ENCODE measurements around the gene RMDN3. TPM values are rescaled to one million over a fixed set of nuclear protein-coding genes. Genes with fewer than 3 reads are reported as not detected.
A peak's percentile ranks its signal among the peaks of the same experiment; 100 is the strongest.

The RMDN3 gene
- total RNA-seq, 2 donors from 2014 or later: 12.4 to 14.4 TPM

DNA sequence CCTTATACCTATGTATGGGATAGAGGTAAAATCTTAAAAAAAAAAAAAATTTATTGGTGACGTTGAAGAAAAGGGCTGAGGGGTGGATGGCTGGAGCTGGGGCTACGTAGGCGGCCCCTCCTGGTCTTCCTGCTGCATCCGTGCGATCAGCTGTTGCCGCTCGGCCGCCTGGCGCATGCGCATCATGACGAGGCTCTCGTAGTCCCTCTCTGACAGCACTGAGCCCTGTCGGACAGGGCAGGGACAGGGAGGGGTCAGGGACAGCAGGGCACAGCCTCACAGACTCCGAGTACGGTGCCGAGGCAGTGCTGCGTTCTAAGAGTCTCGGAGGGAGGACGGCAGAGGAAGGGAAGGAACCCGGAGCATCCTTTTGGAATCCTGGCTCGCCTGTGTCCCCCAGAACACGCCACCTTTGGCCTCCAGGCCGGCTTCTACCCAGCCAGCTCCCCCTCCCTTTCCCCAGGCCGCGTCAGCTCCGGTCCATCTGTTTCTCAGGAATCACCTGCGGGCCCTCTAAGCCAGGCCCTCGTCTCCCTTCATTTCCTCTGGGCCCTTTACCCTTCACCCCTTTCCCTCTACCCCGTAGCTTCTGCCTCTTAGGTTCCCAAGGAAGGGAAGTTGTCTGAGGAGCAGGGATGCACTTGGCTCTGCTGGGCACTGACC, 12.9 kb upstream of the RMDN3 start:
- no peaks in the 10 kb centered on the region for H3K27me3 ChIP-seq
- no peak overlapping the region for H3K4me3 ChIP-seq
- H3K27ac ChIP-seq: no peak overlapping the region
- H3K4me1 ChIP-seq: peaks cover 0 to 43% of the 10 kb centered on the region in 2 donors
- no peak for DNase-seq (ENCODE audit: low spot score)
- H3K36me3 ChIP-seq: peaks cover 7% of the 10 kb centered on the region
- no peaks in the 10 kb centered on the region for H3K9me3 ChIP-seq
- TF ChIP-seq, protein P1, sequence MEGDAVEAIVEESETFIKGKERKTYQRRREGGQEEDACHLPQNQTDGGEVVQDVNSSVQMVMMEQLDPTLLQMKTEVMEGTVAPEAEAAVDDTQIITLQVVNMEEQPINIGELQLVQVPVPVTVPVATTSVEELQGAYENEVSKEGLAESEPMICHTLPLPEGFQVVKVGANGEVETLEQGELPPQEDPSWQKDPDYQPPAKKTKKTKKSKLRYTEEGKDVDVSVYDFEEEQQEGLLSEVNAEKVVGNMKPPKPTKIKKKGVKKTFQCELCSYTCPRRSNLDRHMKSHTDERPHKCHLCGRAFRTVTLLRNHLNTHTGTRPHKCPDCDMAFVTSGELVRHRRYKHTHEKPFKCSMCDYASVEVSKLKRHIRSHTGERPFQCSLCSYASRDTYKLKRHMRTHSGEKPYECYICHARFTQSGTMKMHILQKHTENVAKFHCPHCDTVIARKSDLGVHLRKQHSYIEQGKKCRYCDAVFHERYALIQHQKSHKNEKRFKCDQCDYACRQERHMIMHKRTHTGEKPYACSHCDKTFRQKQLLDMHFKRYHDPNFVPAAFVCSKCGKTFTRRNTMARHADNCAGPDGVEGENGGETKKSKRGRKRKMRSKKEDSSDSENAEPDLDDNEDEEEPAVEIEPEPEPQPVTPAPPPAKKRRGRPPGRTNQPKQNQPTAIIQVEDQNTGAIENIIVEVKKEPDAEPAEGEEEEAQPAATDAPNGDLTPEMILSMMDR (IDR thresholded peaks at IDR 0.05): no peak

DNA sequence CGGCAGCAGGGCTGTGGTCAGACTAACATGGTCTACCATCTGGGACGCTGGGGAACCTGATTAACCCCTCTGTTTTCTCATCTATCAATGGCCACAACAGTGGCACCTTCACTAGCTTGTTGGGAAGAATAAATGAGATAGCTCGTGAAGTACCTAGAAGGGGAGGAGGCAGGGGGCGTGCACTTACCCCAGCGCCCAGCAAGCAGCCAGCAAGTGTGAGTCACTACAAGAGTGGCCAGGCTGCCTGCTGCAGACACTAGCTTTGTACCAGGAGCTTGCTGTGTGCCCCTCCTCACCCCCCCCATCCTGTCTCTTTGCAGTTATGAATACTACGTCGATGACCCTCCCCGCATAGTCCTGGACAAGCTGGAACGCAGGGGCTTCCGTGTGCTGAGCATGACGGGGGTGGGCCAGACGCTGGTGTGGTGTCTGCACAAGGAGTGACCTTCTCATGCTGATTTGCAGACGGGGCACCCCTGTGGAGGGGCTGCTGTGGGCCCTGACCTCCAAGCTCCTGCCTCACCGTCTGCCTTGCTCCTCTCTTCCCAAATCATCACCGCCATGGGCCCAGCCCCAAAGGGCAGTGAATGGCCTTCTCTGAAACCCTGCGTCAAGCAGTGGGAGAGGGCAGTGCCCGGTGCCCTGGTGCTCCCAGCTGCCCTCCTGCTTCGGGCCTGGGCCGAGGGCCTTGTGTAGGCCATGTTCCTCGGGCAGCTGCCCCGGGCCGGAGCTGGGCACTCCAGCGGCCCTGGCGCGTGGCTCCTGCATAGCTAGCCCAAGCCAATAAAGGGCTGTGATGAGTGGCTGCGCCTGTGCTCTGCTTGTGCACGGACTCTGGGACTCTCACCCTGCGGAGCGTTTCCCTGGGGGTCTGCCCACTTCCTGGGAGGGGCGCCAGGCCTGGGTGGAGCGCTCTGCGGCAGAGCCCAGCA, 12.1 kb upstream of the RMDN3 start:
- Histone ChIP-seq H3K36me3 (peaks cover 7% of the 10 kb centered on the region), H3K4me1 (peaks cover 0 to 45% of the 10 kb centered on the region in 2 donors), H3K4me3 (no peak overlapping the region), H3K9me3 (no peaks in the 10 kb centered on the region), H3K27me3 (no peaks in the 10 kb centered on the region), H3K27ac (no peak overlapping the region)
- TF ChIP-seq, protein P1 (IDR thresholded peaks at IDR 0.05): no peak
- DNase-seq (ENCODE audit: low spot score): no peak

DNA sequence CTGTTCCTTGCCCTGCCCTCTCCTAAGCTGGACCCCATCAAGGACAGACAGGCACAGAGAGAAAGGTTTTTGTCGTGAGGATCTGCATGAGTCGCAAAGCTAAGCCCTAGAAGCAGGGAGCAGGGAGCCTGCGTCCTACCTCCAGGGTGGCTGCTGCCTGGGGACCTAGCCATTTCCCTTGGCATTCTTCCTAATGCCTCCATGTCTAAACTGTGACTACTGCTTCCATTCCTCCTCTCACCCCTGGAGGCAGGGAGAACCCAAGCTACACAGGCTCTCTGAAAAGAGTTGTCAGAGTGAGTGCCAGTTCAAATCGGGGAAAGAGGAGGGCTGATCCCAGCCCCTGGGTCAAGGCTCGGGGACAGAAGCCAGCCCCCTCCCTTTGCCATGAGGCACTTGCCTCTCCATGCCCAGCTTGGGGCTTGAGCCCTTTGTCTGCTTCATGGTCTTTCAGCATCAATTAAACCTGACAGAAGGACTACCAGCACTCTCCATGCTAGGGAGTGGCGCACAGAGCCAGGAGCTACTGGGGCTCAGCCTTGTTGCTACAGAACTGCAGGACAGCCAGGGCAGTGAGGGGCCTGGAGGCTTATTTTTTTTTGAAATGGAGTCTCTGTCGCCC, 11.3 kb upstream of the RMDN3 start:
- DNase-seq (ENCODE audit: low spot score): no peak
- TF ChIP-seq, protein P1 (IDR thresholded peaks at IDR 0.05): no peak
- H3K27me3 ChIP-seq: no peaks in the 10 kb centered on the region
- peaks cover 0 to 45% of the 10 kb centered on the region in 2 donors for H3K4me1 ChIP-seq
- no peak overlapping the region for H3K27ac ChIP-seq
- H3K36me3 ChIP-seq: no peaks in the 10 kb centered on the region
- no peak overlapping the region for H3K4me3 ChIP-seq
- no peaks in the 10 kb centered on the region for H3K9me3 ChIP-seq

DNA sequence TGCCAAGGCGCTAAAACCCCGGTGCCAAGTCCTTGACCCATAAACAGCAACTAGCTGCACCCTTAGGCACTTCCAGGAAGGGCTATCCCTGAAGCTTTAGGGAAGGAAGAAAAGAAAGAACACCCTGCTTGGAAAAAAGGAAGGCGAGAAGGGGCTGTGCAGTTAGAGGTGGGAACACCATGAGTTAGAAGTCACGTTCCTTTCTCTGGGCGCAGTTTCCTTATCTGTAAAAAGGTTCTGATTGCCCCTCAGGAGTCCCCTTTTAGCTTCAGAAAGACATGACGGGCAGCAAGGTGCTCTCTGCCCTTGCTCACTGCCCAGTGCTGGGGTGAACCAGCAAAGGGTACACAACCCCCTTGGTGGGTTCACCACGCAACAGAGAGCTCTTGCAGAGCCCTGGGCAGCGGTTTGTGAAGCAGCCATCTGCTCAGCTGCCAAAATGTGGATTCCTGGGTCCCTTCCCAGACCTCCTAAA, 9.6 kb upstream of the RMDN3 start:
- TF ChIP-seq, protein P1 (IDR thresholded peaks at IDR 0.05): no peak
- Histone ChIP-seq H3K36me3 (no peaks in the 10 kb centered on the region), H3K4me3 (peak overlapping the region; percentile 43 to 58), H3K4me1 (peaks cover 0 to 35% of the 10 kb centered on the region in 2 donors), H3K9me3 (no peaks in the 10 kb centered on the region), H3K27me3 (no peaks in the 10 kb centered on the region), H3K27ac (peak overlapping the region; percentile 71 to 74)
- DNase-seq (ENCODE audit: low spot score): no peak

DNA sequence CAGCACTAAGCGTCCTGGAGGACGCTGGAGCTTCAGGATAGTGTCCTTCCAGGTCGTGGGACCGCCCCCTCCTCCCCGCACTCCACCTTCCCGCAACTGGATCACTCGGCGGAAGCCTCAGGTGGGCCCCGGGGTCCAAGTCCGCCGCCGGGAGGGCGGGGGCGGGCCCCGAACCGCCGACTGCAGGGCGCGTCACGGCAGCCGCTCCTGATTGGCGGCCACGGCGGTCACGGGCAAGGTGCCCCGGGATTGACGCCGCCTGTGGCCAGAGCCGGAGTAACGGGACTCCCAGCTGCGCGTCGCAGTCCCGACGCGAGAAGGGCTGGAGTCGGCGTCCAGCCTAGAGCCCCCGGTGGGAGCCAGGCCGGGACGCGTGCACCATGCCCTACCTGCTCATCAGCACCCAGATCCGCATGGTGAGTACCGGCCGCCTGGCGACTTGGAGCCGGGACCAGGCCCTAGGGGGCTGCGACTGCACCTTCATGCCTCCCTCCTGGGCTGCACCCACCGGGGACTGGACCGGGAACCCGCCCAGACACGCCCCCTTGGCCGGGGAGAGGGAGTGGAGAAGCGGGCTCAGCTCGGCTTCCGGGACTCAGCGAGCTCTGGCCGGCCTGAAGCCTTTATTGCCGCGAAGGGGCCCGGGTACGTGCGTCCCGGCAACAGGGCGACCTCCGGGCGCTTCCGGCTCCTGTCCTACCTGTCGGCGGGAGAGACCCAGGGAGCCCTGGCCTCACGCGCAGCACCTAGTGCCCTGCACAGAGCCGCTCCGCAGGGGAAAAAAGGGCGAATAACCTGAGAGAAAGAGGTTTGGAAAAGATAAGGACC, 9.0 kb upstream of the RMDN3 start, which contains the start of gene GCHFR:
Gene GCHFR (plus strand): TSS at position 268 of the 828 bp plus-strand sequence. CDS start 113 bp downstream, at position 381.
- H3K4me1 ChIP-seq: peaks cover 0 to 29% of the 10 kb centered on the region in 2 donors
- H3K27me3 ChIP-seq: no peaks in the 10 kb centered on the region
- peak within 1 kb of the TSS; percentile 43 to 58 for H3K4me3 ChIP-seq
- TF ChIP-seq, protein P1 (IDR thresholded peaks at IDR 0.05): peak in 1 of 2 donors; percentile 48
- no peaks in the 10 kb centered on the region for H3K9me3 ChIP-seq
- H3K36me3 ChIP-seq: no peaks in the 10 kb centered on the region
- peak; percentile 79 for DNase-seq (ENCODE audit: low spot score)
- H3K27ac ChIP-seq: peak within 1 kb of the TSS; percentile 71 to 74
